NT2/D1 (cell line): ENCODE data around the gene PMM2.
A peak's percentile ranks its signal among the peaks of the same experiment; 100 is the strongest.

Source experiments
- DNase-seq: peaks from one replicate; pipeline ENCODE4 v3.0.0-alpha.2; 2011; ENCODE audit warnings: low read depth, low spot score
- H3K27me3 ChIP-seq: 2 replicates; pipeline ENCODE4 v1.6.0; 2011; ENCODE audit warnings: mild to moderate bottlenecking; ENCODE audit not compliant: insufficient read length, insufficient read depth
- H3K36me3 ChIP-seq: 2 replicates; pipeline ENCODE4 v1.6.1; 2011; ENCODE audit warnings: mild to moderate bottlenecking, low read length, mixed read lengths; ENCODE audit not compliant: insufficient read depth, insufficient read length
- H3K4me1 ChIP-seq: 2 replicates; pipeline ENCODE4 v1.5.1; 2011; ENCODE audit not compliant: insufficient read depth, insufficient read length
- H3K4me3 ChIP-seq: 2 replicates; pipeline ENCODE4 v1.5.1; 2011; ENCODE audit warnings: low read depth; ENCODE audit not compliant: insufficient read length
- H3K9ac ChIP-seq: 2 replicates; pipeline ENCODE4 v1.6.0; 2011; ENCODE audit warnings: low read depth; ENCODE audit not compliant: insufficient read length
- H3K9me3 ChIP-seq: 2 replicates; pipeline ENCODE4 v1.5.1; 2011; ENCODE audit warnings: mild to moderate bottlenecking, low read length; ENCODE audit not compliant: insufficient read depth
- SUZ12 ChIP-seq: IDR thresholded peaks from 2 replicates; pipeline ENCODE4 v1.6.1; 2011; ENCODE audit not compliant: insufficient read length, insufficient read depth; ENCODE audit errors: extremely low read depth
- YY1 ChIP-seq: IDR thresholded peaks from 2 replicates; pipeline ENCODE4 v1.6.1; 2011; ENCODE audit not compliant: insufficient read length, insufficient read depth
- ZNF274 ChIP-seq: IDR thresholded peaks from 2 replicates; pipeline ENCODE4 v1.6.1; 2011; ENCODE audit warnings: mild to moderate bottlenecking, low read depth, low read length

The PMM2 gene

GRCh38 chr16:8865145-8865882, 67.7 kb downstream of the PMM2 start:
- H3K36me3 ChIP-seq, result peaks cover 29% of the 10 kb centered on the region
- no peaks in the 10 kb centered on the region for H3K9me3 ChIP-seq
- H3K9ac ChIP-seq, result peak overlapping the region; percentile 46
- no peak for DNase-seq
- TF ChIP-seq SUZ12 (no peak), ZNF274 (no peak), YY1 (no peak)
- H3K27me3 ChIP-seq, result no peaks in the 10 kb centered on the region
- peak overlapping the region; percentile 19 for H3K4me3 ChIP-seq
- peaks cover 44% of the 10 kb centered on the region for H3K4me1 ChIP-seq

GRCh38 chr16:8866118-8866883, 68.7 kb downstream of the PMM2 start:
- no peak for TF ChIP-seq YY1
- peak overlapping the region; percentile 71 for H3K4me3 ChIP-seq
- peak; percentile 92 for DNase-seq

GRCh38 chr16:8866884-8867215, 69.2 kb downstream of the PMM2 start:
- Histone ChIP-seq H3K9ac (peak overlapping the region; percentile 89), H3K4me3 (peak overlapping the region; percentile 71), H3K36me3 (peaks cover 24% of the 10 kb centered on the region), H3K4me1 (peaks cover 41% of the 10 kb centered on the region), H3K9me3 (no peaks in the 10 kb centered on the region), H3K27me3 (no peaks in the 10 kb centered on the region)
- no peak for TF ChIP-seq YY1
- TF ChIP-seq ZNF274, result no peak
- TF ChIP-seq SUZ12, result no peak
- DNase-seq, result no peak

More at GRCh38 chr16:8866118-8866883, 68.7 kb downstream of the PMM2 start:
- Histone ChIP-seq H3K9me3 (no peaks in the 10 kb centered on the region), H3K4me1 (peaks cover 44% of the 10 kb centered on the region), H3K9ac (peak overlapping the region; percentile 89), H3K27me3 (no peaks in the 10 kb centered on the region), H3K36me3 (peaks cover 28% of the 10 kb centered on the region)

- no peaks in the 10 kb centered on the region for H3K27me3 ChIP-seq
- peak overlapping the region; percentile 89 for H3K9ac ChIP-seq
- H3K36me3 ChIP-seq, result peaks cover 19% of the 10 kb centered on the region
- TF ChIP-seq SUZ12 (no peak), ZNF274 (no peak), YY1 (no peak)
- H3K4me1 ChIP-seq, result peaks cover 38% of the 10 kb centered on the region
- H3K9me3 ChIP-seq, result no peaks in the 10 kb centered on the region
- H3K4me3 ChIP-seq, result peak overlapping the region; percentile 71
- no peak for DNase-seq
Observed at GRCh38 chr16:8867216-8867931, 69.7 kb downstream of the PMM2 start.

GRCh38 chr16:8867932-8868415, 70.3 kb downstream of the PMM2 start:
- peak overlapping the region; percentile 71 for H3K4me3 ChIP-seq
- no peak for DNase-seq
- H3K9me3 ChIP-seq, result no peaks in the 10 kb centered on the region
- no peaks in the 10 kb centered on the region for H3K27me3 ChIP-seq
- peak overlapping the region; percentile 89 for H3K9ac ChIP-seq
- TF ChIP-seq YY1 (no peak), ZNF274 (no peak), SUZ12 (no peak)
- H3K36me3 ChIP-seq, result peaks cover 13% of the 10 kb centered on the region
- H3K4me1 ChIP-seq, result peaks cover 34% of the 10 kb centered on the region

GRCh38 chr16:8868416-8869211, 71.0 kb downstream of the PMM2 start, which contains the start of gene CARHSP1:
Gene CARHSP1, minus strand, starts transcription at chr16:8869006. Its CDS starts 9,678 bp downstream, at chr16:8859328.
- peak; percentile 86 for DNase-seq
- H3K9me3 ChIP-seq, result no peaks in the 10 kb centered on the region
- H3K4me3 ChIP-seq, result peak within 1 kb of the TSS; percentile 71
- H3K9ac ChIP-seq, result peak within 1 kb of the TSS; percentile 89
- peaks cover 7% of the 10 kb centered on the region for H3K36me3 ChIP-seq
- no peak for TF ChIP-seq SUZ12
- no peak for TF ChIP-seq ZNF274
- TF ChIP-seq YY1, result no peak
- no peaks in the 10 kb centered on the region for H3K27me3 ChIP-seq
- H3K4me1 ChIP-seq, result peaks cover 29% of the 10 kb centered on the region
